GM20000 (cell line): ENCODE results near the gene SPATA19.

Source experiments
- DNase-seq: peaks from one replicate; pipeline ENCODE4 v3.0.0; 2012; ENCODE audit warnings: low spot score
- CTCF ChIP-seq: IDR thresholded peaks from 2 replicates; pipeline ENCODE4 v1.5.1; 2012; ENCODE audit warnings: mild to moderate bottlenecking, control low read depth; ENCODE audit errors: extremely low read depth, missing control alignments

SPATA19 gene

GRCh38 chr11:133796043-133796795, 49.1 kb downstream of the SPATA19 start:
- no peak for TF ChIP-seq CTCF
- no peak for DNase-seq

- TF ChIP-seq CTCF, result no peak
- no peak for DNase-seq
Measured at GRCh38 chr11:133795088-133795487, 50.2 kb downstream of the SPATA19 start.

GRCh38 chr11:133794205-133794604, 51.1 kb downstream of the SPATA19 start:
- DNase-seq, result no peak
- no peak for TF ChIP-seq CTCF

GRCh38 chr11:133793271-133794035, 51.9 kb downstream of the SPATA19 start:
- TF ChIP-seq CTCF, result no peak
- no peak for DNase-seq

- TF ChIP-seq CTCF, result no peak
- DNase-seq, result no peak
Measured at GRCh38 chr11:133790995-133791394, 54.3 kb downstream of the SPATA19 start.
